Posterior vena cava (tissue), 2 donors: ENCODE measurements around the gene TTYH1. TPM values are rescaled to one million over a fixed set of nuclear protein-coding genes. Genes with fewer than 3 reads are reported as not detected.

Source experiments
- DNase-seq: peaks from one replicate; pipeline ENCODE4 v3.0.0-alpha.2; 2020; ENCODE audit warnings: low spot score
- intact Hi-C, 2 donors: fragments of 100-400 bp; cut with DNase I; formaldehyde crosslinking; loops; one replicate each; pipeline versions ENCODE4 v1.14.1 to v1.14.2; 2022 to 2023
- total RNA-seq, 2 donors: library from RNA; stranded (reverse); fragmentation: NEBNext Ultra II Directional; extraction: Animal tissue kit (Norgen Biotek cat#: 25700); gene quantifications; one replicate each; pipeline ENCODE4 v1.2.1, GENCODE V29; 2021
- donor health status: DM: yes; HTN: yes; CAD: no.
- donor health status: DM: yes; HTN: yes; CAD: no.

Gene TTYH1
- total RNA-seq, 2 donors from 2014 or later = 0.60 to 1.4 TPM

GRCh38 chr19:54420068-54420382 is 4.8 kb downstream of the TTYH1 start:
- intact Hi-C loops = loop anchor here in 1 of 2 donors (5.0 kb wide), 1 partner anchor 623 kb away; no protein-coding TSS in a partner anchor
- peak; percentile 73 for DNase-seq

- intact Hi-C loops = loop anchor here in 1 of 2 donors (5.0 kb wide), 1 partner anchor 623 kb away; no protein-coding TSS in a partner anchor
- DNase-seq = peak; percentile 76
Observed at GRCh38 chr19:54420383-54421168, 5.3 kb downstream of the TTYH1 start.

- intact Hi-C loops = loop anchor here in 1 of 2 donors (5.0 kb wide), 1 partner anchor 624 kb away; no protein-coding TSS in a partner anchor
- DNase-seq = peak; percentile 69
Observed at GRCh38 chr19:54421169-54421516, 5.9 kb downstream of the TTYH1 start.

DNA sequence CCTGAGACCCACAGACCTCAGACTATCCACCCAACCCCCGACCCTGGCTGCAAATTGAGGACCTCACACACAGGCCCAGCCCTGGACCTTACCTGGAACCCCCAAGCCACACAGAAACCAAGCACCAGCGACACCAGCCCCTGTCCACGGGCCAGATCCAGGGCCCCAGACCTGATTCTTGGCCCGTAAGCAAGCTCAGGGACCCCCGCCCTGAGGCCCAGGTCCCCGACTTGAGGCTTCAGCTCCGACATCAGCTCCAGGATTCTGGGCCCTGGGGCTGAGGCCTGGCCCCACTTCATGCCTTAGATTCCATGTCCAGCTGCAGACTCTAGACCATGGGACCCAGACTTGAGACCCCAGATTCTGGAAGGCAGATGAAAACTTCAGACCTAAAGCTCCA is 6.3 kb downstream of the TTYH1 start:
- DNase-seq = peak; percentile 36

GRCh38 chr19:54422136-54422535 is 6.9 kb downstream of the TTYH1 start:
- intact Hi-C loops = loop anchor here in 1 of 2 donors (5.0 kb wide), 1 partner anchor 625 kb away; no protein-coding TSS in a partner anchor
- DNase-seq = peak; percentile 67

More for the DNA sequence above, 6.3 kb downstream of the TTYH1 start:
- intact Hi-C loops = loop anchor here in 1 of 2 donors (5.0 kb wide), 1 partner anchor 624 kb away; no protein-coding TSS in a partner anchor

- intact Hi-C loops = loop anchor here in 1 of 2 donors (5.0 kb wide), 1 partner anchor 627 kb away; no protein-coding TSS in a partner anchor
- peak; percentile 69 for DNase-seq
Observed at GRCh38 chr19:54424201-54424600, 8.9 kb downstream of the TTYH1 start.

- intact Hi-C loops = loop anchor here in 1 of 2 donors (5.0 kb wide), 1 partner anchor 628 kb away; no protein-coding TSS in a partner anchor
- DNase-seq = peak; percentile 62
Observed at GRCh38 chr19:54424660-54425381, 9.6 kb downstream of the TTYH1 start.

- intact Hi-C loops = no loop called here
- peak; percentile 31 for DNase-seq
Observed at GRCh38 chr19:54425382-54425723, 10.1 kb downstream of the TTYH1 start.

DNA sequence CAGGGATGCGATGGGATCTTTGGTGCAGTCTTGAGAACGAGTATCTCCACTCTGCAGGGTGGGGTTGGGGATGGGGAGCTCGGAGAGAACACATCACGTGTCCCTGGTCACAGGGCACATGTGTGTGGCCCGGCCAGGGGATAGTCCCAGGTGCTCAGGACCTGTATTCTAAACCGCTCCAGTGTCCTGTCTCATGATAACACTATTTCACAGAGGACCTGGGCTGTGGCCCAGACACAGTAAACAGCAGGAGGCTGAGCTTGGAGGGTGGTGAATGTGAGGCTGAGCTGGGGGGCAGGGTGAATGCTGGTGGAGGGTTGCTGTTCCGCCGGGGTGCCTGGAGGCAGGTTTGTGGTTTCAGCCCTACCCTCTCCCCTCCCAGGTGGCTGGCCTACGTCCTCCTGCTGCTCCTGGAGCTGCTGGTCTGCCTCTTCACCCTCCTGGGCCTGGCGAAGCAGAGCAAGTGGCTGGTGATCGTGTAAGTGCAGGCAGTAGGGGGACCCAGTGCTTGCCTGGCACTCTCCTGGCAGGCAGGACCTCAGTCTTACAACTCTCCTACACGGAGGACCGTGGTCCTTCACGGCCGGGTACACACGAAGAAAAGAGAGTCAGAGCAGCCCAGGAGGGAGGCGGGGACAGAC is 11.1 kb downstream of the TTYH1 start:
- intact Hi-C loops = no loop called here
- DNase-seq = peak; percentile 62

GRCh38 chr19:54427586-54427985 is 12.3 kb downstream of the TTYH1 start:
- peak; percentile 35 for DNase-seq
- intact Hi-C loops = no loop called here

DNA sequence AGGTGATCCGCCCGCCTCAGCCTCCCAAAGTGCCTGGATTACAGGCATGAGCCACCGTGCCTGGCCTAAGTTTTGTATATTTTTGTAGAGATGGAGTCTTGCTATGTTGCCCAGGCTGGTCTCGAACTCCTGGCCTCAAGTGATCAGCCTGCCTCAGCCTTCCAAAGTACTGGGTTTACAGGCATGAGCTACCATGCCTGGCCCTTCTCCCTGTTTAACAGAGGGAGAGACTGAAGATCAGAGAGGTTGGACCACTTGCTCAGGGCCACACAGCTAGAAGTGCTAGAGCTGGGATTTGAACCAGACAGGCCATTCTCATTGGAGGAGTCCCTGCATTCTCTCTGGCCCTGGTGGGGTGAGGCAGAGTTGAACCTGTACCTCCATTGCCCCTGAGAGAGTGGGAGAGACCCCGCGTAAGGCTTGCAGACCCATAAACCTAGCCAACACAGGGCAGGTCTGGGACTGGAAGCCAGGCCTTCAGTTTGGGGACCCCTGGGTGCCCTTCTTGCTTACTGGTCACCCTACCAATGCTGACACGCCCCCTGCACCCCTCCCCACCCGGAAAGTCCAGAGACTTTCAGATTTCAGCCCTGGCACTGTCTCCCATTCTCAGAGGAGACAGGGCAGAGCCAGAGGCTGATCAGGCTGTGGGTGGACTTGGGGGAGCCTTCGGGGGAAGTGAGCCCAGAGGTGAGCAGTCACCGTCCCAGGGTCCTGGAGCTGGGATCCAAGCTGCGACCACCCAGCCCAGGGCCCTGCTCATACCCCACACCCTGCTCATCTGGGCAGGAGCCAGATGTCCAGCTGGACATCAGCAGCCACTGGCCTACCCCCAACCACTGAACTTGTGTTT is 13.3 kb downstream of the TTYH1 start:
- intact Hi-C loops = no loop called here
- peak; percentile 48 for DNase-seq

- DNase-seq = peak; percentile 78
- intact Hi-C loops = no loop called here
Observed at GRCh38 chr19:54429176-54429495, 13.9 kb downstream of the TTYH1 start.

GRCh38 chr19:54429545-54430227 is 14.4 kb downstream of the TTYH1 start:
- intact Hi-C loops = loop anchor here in 1 of 2 donors (5.0 kb wide), 1 partner anchor 1342 kb away; no protein-coding TSS in a partner anchor
- DNase-seq = peak; percentile 58

DNA sequence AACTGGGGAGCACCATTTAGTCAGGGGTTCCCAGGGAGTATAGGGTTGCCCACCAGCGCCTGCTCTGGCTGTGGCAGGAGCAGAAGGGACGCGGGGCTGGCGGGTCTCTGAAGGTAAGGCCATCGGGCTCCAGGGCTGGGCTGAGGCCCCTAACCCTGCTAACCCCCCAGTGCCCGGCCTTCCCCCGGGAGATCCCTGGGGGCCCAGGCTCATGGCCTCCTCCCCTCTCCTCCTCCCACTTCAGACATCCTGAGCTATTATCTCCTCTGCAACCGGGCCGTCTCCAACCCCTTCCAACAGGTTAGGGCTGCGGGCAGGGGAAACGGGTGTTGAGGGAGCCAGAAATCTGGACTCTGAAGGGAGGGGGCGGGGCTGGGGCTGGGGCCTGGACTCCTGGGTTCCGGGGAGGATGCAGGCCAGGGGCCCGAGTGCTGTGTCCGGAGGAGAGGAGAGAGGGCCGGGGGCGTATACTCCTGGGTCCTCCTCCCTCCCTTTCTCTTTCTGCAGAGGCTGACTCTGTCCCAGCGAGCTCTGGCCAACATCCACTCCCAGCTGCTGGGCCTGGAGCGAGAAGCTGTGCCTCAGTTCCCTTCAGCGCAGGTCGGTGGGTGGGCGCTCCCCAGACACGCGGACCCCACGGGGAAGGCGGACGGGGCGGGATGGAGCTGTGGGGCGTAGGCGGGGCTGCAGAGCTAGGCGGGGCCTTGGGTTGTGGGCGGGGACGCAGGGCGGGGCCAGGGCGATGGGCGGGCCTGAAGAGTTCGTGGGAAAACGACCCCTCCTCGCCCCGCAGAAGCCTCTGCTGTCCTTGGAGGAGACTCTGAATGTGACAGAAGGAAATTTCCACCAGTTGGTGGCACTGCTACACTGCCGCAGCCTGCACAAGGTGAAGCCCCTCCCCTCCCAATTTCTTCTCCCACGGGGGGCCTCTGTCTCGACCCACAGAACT is 15.3 kb downstream of the TTYH1 start:
- peak; percentile 80 for DNase-seq
- intact Hi-C loops = loop anchor here in 1 of 2 donors (5.0 kb wide), 1 partner anchor 1343 kb away; no protein-coding TSS in a partner anchor

GRCh38 chr19:54431255-54431838 is 16.1 kb downstream of the TTYH1 start:
- intact Hi-C loops = loop anchor here in 1 of 2 donors (5.0 kb wide), 1 partner anchor 1344 kb away; no protein-coding TSS in a partner anchor
- DNase-seq = no peak

GRCh38 chr19:54432144-54432738 is 17.0 kb downstream of the TTYH1 start:
- intact Hi-C loops = loop anchor here in 1 of 2 donors (5.0 kb wide), 1 partner anchor 1345 kb away; no protein-coding TSS in a partner anchor
- peak; percentile 43 for DNase-seq
